SHP77 (cell line): Measurements from ENCODE around the gene MYO3B.
"Not testable (repeated sequence)": the region's sequence is repeated elsewhere in the genome, so short reads cannot be mapped to it uniquely, and the experiment has no call there.

Experiments used
- DNase-seq, 2 experiments: peaks; one replicate each; lab custom pipeline; 2025; lab: John Stamatoyannopoulos, UW

MYO3B gene

DNA sequence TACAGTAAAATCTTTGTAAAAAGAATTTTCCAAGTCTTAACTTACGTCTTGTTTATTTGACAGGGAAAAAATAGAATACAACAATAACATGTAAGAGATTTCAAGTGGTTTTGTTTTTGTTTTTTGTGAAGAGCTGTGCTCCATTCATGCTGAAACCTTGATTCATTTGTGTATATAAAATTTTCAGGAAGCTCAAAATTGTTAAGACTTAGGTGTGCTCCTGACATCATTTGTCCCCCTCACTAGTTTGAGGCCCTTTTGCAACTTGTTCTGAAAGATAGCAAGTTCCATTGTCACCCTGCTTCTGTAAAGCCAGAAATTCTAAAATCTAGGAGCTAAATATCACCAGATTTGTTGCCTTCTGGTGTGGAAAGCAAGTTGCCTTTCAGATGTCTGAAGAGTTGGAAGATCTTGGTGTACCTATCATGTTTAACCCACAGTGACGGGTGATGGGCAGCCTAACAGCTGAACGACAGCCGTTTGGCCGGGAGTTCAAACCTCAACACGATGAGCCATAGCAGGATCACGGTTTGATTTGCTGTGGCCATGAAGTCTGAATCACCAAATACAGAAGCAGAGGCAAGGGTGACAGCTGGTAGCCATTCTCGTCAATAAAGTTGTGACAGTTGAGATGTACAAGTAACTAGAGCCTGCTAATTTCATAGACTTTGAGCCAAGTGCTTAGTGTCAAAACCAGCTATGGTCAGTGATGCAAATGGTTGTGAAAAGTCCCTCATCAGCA, 331.7 kb downstream of the MYO3B start:
- DNase-seq, result no peak

DNA sequence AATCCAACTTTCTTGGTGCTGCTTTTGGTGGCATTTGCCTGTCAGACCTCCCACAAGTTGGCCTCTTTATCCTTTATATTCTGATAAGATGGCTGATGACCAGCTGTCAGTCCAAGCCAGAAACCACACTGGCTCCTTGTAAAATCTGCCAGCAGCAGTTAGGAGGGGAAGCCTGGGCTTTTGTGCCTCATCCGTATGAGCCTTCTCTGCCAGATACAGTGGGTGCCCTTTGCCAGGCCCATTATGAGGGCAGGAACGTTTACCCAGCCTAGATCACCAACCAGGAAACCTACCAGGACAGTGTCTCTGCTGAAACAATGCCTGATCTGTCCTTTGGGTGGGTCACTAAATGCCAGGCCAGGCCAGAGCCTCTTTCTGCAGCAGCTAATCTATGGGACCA, 334.3 kb downstream of the MYO3B start:
- no peak for DNase-seq

DNA sequence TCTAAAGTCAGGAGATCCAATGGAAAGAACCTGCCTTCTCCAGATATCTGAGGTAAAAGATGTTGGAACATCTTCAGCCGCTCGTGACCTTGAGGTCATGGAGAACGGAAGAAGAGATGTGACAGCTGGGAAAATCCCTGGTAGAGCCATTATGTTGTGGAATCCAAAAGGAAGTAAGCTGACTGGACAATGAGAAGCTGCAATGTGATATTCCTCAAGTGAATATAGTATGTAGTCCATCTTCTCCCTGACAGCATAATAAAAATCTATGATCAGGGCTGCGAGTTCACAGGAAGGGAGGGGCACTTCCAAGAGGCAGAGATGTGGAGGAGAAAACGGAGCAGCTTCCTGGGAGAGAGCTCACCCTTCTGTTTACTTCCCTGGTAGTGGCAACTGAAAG, 336.2 kb downstream of the MYO3B start:
- no peak for DNase-seq

DNA sequence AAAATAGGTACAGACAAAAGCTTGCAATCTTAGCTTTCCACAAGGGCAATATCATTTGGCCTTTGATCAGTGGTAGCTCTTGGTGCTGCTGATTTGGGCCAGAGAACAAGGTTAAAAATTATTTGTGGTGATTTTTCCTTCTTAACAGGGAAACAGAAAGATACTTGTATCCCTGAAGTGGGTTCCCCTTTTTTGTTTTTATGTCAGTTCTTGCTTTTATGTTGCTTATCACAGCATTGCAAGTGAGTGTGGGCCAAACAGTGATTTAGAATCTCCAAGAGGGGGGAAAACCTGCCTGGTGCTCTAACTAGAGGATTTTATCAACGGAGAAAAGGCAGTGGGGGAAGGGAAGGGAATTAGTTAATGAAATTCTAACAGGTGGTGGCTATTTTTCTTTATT, 339.6 kb downstream of the MYO3B start:
- DNase-seq, result no peak

DNA sequence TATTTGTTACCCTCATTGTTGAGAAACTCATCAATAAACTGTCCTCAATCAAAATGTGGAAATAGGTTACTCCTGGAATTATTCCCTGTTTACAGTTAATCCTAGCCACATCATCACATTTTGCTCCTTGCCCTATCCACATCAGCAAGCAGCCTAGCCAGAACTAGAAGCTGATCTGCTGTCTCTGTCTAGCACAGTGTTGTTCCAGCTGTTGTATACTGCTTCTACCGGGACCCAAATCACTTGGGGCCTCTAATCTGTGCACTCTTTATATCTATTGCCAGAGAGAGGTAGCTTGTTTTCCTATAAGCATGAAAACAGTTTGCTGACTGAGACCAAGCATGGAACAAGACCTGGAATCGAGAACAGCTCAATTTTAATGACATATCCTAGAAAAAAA, 341.0 kb downstream of the MYO3B start:
- DNase-seq, result no peak

DNA sequence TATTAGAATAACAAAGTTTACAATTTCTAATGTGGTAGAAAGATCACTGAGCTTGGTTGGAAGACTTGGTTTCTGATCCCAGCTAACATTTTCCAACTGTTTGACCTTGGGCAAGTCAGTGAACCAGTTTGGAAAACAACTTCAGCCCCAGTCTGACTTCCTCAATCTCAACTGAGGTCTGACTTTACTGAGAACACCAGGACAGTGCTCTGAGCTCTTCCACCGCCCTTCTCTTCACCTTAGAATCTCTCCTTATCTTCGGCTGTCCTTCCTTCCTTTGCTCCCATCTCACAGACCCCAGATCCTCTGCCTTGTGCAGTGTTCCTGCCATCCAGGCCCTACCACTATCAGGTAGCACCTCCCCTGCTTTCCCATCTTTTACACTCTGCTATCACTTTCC, 343.4 kb downstream of the MYO3B start:
- DNase-seq, result no peak

DNA sequence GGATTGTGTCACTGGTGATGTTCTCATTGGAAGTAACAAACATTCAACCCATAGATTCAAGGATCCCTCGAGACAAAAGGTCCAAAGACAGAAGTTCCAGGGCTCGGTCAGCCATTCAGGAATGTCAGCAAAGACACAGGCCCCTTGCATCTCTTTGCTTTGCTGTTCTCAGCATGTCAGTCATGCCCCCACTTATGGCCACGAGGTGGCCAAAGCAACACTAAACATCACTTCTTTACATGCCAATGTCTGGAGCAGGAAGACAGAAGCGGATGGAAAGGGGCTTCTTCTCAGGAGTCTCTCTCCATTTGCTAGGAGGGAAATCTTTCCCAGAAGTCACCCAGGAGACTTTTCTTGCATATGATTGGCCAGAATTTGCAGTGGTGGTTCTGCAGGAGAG, 345.6 kb downstream of the MYO3B start:
- DNase-seq, result no peak

DNA sequence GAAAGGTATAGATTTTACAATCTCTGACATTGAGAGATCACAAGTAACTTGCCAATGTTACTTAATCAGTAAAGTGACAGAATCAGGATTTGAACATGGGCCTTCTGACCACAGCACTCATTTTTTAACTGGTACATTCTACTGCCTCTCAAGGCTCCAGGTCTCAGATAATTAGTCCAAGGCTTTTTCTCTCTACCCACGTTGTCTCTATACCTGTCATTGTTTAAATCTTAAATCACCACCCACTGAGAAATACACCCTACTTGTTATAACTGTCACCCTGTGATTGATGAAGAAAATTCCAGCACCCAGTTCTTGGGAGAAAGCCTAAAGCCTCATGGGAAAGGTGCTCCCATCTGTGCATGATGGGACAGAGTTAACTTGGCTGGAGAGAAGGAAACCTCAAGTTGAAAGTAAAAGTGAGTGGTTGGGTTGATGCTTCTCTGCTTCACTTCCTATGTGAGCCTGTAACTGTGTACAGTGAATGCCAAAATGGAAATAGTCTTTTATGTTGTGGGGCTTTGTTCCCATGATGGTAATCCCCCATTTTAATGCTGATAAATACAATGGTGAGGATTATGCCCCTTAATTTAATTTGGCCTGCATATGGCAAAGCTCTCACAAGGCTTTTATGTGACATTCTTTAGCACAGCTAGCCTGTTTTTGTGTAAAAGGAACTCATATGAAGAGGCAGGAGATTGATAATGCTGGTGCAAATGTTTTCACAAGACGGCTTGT, 347.1 kb downstream of the MYO3B start:
- DNase-seq, result no peak

DNA sequence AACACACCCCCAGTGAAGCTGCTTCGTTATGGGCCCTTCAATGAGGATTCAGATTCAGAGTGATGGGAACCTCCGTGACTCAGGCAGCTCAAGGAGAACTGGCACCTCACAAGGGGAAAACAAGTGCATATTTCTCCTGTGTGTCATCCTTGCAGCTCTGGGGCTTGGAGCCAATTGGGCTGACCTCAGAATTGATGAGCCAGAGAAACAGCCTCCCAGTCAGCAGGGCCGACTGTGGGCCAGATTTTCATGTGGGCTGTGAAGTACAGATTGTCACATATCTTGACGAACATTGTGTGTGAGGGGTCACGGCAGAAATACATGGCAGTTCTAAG, 347.6 kb downstream of the MYO3B start:
- no peak for DNase-seq

DNA sequence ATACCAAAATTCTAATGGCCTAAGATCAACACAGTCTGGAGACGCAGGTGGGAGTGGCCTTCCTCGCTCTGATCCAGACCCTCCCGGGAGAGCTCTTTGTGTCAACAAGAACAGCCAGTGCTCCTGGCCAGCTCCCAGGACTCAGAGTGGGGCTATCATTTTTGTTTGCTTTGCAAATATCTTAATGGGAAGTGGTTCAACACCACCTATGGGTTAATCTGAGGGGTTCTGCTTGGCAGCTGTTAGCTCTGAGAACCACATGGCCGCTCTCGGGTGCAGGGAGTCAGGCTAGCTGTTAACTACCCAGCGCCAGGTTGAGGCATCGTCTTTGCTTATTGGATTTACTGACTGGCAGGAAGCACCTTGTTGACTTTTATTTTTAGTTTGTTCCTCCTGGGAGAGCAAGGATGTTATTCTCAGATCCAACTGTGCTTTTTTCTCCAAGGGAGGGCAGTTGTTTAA, 352.4 kb downstream of the MYO3B start:
- peak; percentile 85 to 86 for DNase-seq

DNA sequence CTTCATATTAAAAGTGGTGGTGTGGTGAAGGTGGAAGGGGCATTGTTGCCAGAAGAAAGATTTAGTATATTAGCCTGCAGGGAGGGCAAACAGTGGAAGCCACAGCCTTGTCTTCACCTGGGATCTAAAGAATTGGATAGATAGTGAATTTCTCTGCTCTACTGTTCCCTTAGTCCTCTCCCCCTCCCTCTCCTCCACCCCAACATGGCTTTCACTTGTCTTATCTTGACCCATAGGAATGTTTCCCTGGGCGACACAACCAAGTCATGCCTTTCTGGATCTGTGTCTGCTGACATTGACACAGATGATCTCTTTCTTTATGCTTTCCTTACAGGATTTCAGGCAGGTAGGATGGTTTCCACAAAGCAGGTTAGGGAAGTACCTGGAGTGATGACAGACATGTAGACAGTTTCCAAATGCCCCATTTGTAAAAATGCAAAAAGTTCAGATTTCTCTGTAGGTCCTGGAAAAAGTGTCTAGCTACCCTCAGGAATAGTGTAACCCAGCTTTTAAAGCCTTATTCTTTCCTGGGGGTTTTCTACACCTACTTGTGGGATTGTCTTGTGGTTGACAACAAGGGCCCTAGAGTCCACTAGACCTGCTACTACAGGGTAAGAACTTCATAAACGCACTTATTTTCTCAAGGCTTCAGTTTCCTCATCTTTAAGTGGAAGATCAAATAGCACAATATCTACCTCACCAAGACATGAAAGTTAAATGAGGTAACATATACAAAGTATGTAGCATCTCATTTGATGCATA, 353.0 kb downstream of the MYO3B start:
- DNase-seq, result no peak

DNA sequence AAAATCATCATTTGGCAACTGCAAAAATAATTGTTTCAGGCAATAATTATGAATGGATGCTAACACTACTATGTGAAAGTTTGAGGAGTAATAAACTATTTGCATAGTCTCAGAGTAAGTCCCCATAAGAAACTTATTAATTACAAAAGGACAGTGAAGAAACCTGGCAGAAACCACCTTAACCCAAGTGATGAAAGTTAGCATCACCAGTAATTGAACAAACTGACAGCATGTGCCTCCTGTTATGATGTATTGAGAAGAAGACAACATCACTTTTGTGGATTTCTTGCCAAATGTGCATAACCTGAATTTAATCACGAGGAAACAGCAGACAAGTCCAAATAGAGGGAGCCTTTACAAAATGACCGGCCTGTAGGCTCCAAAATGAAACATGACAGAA, 353.9 kb downstream of the MYO3B start:
- DNase-seq, result no peak

DNA sequence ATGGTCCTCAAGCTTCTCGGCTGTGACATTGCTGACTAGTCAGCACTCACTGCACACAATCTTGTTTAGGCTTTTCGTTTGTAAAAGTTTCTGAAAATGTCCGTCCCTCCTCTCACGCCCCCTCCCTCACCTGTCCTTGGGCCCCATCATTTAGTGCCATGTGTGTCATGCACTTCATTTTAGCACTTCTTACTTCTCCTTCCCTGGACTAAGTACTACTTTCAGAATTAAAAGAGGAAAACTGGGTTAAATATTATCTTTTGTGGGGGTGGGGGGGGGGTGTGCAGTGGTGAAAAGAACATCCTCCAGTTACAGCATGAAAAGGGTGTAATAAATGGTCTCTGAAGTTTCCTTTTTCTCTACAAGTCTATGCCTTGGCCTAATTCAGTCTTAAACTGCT, 355.2 kb downstream of the MYO3B start:
- no peak for DNase-seq

DNA sequence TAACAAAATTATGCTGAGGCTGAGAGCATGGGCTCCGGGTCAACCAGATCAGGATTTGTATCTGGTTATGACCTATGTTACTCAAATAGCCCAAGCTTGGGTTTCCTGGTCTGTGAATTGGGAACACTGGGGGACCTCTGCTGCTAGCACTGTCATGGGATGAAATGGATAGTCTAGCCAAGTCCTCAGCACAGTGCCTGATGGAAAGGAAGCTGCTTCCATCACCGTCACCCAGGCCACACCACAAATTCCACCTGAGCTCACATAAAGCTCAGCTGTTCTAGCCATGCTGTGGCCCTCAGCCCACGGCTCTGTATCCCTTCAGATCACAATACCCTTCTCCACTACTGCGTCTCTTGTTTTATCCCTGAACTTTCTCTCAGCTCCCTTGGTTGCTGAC, 357.6 kb downstream of the MYO3B start:
- DNase-seq, result no peak

DNA sequence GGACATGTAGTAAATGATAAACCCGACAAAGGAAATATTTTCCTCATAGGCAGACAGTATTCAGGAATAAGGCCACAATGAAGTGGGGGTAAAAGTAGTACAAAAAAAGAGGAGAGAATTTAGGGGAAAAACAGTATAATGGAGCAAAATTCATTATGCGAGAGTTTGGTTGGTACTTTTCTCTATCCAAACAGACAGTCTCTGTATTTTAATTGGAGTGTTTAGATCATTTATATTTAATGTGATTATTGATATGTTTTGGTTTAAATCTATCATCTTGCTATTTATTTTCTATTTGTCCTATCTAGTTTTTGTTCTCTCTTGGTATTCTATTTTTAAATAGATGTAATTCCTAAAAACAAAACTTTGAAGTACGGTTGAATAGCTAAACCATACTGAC, 366.9 kb downstream of the MYO3B start:
- no peak for DNase-seq

DNA sequence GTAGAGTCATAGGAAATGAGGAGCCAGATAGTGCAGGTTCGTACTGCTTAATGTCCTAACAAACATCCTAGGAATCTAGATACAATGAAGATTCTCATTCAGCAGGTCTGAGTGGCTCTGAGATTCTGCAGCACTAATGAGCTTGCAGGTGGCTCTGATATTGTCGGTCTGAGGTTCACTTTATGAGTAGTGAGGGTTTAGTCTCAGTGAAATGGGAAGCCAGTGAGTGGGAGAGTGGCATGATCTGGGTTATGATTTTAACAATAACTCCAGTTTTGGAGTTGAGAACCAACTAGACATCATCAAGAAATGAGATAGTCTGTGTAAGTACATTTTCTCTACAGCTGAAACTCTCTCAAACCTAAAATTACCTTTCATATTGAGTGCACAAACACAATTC, 370.4 kb downstream of the MYO3B start:
- no peak for DNase-seq

DNA sequence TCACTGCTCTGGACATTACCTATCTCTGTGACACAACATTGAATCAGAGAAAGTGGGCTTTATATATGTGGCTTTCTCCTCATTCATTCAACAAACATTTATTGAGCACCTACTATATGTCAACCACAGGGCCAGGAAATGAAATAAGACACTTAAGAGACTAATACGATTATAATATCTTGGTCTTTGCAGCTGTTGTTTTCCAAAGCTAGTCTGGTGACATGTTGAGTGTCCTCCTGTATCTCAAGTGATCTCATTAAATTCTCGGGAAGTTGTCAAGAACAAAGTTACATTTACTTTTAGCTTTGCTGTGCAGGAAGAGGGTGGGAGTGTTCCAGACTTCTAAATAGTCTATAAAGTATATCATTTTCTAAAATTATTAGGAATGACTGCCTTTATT, 372.6 kb downstream of the MYO3B start:
- no peak for DNase-seq

DNA sequence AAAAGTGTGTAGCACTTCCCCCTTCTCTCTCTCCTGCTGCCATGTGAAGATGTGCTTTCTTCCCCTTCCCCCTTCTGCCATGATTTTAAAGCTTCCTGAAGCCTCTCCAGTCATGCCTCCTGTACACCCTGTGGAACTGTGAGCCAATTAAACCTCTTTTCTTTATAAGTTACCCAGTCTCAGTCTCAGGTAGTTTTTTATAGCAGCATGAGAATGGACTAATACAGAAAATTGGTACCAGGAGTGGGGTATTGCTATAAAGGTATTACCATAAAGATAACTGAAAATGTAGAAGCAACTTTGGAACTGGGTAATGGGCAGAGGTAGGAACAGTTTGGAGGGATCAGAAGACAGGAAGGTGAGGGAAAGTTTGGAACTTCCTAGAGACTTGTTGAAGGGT, 374.0 kb downstream of the MYO3B start:
- not testable (repeated sequence) for DNase-seq

DNA sequence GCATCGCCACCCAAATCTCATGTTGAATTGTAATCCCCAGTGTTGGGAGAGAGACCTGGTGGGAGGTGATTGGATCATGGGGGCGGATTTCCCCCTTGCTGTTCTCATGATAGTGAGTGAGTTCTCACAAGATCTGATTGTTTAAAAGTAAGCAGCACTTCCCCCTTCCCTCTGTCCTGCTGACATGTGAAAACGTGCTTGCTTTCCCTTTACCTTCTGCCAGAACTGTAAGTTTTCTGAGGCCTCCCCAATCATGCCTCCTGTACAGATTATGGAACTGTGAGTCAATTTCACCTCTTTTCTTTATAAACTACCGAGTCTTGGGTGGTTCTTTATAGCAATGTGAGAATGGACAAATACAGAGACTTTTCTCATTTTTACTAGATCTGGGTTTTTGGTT, 375.8 kb downstream of the MYO3B start:
- no peak for DNase-seq

DNA sequence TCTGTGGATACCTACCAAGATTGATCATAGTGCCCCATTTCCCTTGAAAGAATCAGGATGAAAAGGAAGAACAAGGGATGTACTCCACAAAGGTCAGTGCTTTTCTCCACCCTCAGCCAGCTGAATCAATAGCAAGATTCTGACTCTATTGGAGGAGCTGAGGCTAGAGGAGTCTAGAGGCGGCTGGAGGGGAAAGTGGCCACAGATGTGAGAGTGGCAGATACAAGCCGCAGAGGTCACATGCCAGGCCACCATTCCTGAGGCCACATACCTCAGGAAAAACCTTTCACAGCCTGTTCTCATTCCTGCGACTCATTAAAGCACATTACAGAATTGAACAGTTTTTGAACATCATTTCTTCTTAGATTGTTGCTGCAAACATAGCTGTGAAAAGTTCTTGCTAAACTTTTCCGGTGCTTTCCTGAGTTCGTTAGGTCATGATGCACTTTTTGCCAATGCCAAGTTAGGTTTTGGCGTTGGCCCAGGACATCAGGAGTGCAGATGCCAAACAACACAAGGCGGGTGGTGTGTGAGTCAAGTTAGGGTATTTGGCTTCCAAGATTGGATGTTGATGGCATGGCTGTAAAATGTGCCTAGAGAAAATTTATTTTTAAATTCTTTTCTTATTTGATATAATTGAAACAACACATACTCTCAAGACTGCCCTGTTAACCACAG, 376.5 kb downstream of the MYO3B start:
- no peak for DNase-seq

DNA sequence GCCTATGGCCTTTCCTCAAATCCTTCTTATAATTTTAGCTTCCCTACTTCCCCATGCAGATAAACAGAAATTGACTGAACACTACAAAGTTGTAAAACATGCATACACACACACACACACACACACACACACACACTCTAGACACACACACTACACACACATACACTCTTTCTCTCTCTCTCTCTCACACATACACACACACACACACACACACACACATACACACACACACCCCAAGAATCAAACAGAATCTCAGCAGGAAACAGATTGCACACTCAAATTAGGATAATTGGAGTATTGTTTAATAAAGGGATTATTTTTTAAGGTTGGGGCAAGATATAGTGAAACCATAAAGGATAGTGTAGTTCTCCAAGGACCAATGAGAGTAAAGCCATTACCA, 385.0 kb downstream of the MYO3B start:
- DNase-seq, result no peak

DNA sequence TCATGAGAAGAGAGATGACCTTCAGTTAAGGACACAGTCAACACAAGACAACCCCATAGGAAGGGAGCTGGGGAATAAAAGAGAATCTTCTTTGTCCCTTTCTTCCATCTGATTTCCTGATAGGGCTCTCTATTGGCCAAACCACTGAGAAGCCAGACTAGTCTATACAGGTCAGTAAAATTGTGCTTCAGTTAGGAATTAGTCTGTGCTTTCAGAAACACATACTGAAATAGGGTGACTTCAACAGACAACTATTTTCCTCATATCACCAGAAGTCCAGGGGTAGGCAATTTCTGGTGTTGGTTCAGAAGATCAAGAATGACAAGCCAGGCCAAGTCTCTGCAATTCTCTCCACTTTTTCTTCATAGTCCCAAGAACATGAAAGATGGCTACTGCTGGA, 385.5 kb downstream of the MYO3B start:
- no peak for DNase-seq

DNA sequence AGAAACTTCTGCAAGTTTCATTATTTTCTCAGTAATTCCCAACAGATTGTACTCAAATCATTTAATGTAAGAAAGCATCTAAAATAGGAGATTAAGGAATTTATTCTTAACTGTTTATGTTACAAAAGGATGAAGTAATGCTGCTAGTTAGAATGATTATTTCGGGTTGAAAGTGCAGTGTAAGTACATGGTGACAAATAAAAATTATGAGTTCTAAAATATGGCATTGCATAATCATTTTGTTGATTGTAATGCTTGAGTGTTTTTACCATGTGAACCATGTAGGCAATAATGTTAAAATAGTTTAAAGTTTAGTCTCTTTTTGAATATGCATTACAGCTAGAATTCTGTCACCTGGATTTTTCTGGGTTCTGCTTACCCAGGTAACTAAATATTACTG, 388.2 kb downstream of the MYO3B start:
- DNase-seq, result no peak
